Mucosa of stomach (tissue), 1 donor: ENCODE data around the gene ANKRD40.
"Not testable (repeated sequence)": the region's sequence is repeated elsewhere in the genome, so short reads cannot be mapped to it uniquely, and the experiment has no call there.

ENCODE experiments used
- H3K27me3 ChIP-seq: one replicate; pipeline ENCODE4 v1.7.0; 2013; ENCODE audit warnings: mild to moderate bottlenecking, low read length; ENCODE audit not compliant: control insufficient read depth, insufficient read depth
- H3K36me3 ChIP-seq: one replicate; pipeline ENCODE4 v1.7.0; 2013; ENCODE audit warnings: low read length; ENCODE audit not compliant: control insufficient read depth, insufficient read depth
- H3K4me1 ChIP-seq: one replicate; pipeline ENCODE4 v1.7.0; 2013; ENCODE audit warnings: mild to moderate bottlenecking, low read length; ENCODE audit not compliant: control insufficient read depth, insufficient read depth
- H3K4me3 ChIP-seq: one replicate; pipeline ENCODE4 v1.7.0; 2013; ENCODE audit warnings: low read length
- H3K9ac ChIP-seq: one replicate; pipeline ENCODE4 v1.7.0; 2013; ENCODE audit warnings: mild to moderate bottlenecking, low read length, moderate library complexity
- H3K9me3 ChIP-seq: one replicate; pipeline ENCODE4 v1.7.0; 2013; ENCODE audit warnings: mild to moderate bottlenecking, low read length, moderate library complexity; ENCODE audit not compliant: control insufficient read depth
- donor health status: Pancreatic carcinoma.

The ANKRD40 gene

GRCh38 chr17:50682938-50683337 lies 24.8 kb downstream of the ANKRD40 start:
- H3K27me3 ChIP-seq: no peaks in the 10 kb centered on the region
- no peak overlapping the region for H3K4me3 ChIP-seq
- H3K36me3 ChIP-seq: peaks cover 13% of the 10 kb centered on the region
- H3K9me3 ChIP-seq: no peaks in the 10 kb centered on the region
- H3K9ac ChIP-seq: peak overlapping the region; percentile 17
- H3K4me1 ChIP-seq: peaks cover 47% of the 10 kb centered on the region

GRCh38 chr17:50682441-50682840 lies 25.3 kb downstream of the ANKRD40 start:
- peaks cover 42% of the 10 kb centered on the region for H3K4me1 ChIP-seq
- no peaks in the 10 kb centered on the region for H3K9me3 ChIP-seq
- H3K36me3 ChIP-seq: peaks cover 13% of the 10 kb centered on the region
- peak overlapping the region; percentile 17 for H3K9ac ChIP-seq
- no peaks in the 10 kb centered on the region for H3K27me3 ChIP-seq
- no peak overlapping the region for H3K4me3 ChIP-seq

GRCh38 chr17:50681263-50682200 lies 26.2 kb downstream of the ANKRD40 start:
- Histone ChIP-seq H3K27me3 (no peaks in the 10 kb centered on the region), H3K4me1 (peaks cover 33% of the 10 kb centered on the region), H3K4me3 (no peak overlapping the region), H3K36me3 (peaks cover 13% of the 10 kb centered on the region), H3K9ac (no peak overlapping the region), H3K9me3 (no peaks in the 10 kb centered on the region)

- not testable (repeated sequence) for H3K9me3 ChIP-seq, H3K27me3 ChIP-seq, H3K4me3 ChIP-seq, H3K9ac ChIP-seq
- peaks cover 13% of the 10 kb centered on the region for H3K36me3 ChIP-seq
- peaks cover 32% of the 10 kb centered on the region for H3K4me1 ChIP-seq
These were observed 27.0 kb downstream of the ANKRD40 start for GRCh38 chr17:50680543-50681262.

GRCh38 chr17:50680126-50680525 lies 27.6 kb downstream of the ANKRD40 start:
- Histone ChIP-seq H3K27me3 (no peaks in the 10 kb centered on the region), H3K9me3 (no peaks in the 10 kb centered on the region), H3K36me3 (peaks cover 16% of the 10 kb centered on the region), H3K4me3 (no peak overlapping the region), H3K4me1 (peaks cover 32% of the 10 kb centered on the region), H3K9ac (no peak overlapping the region)

GRCh38 chr17:50679008-50679544 lies 28.6 kb downstream of the ANKRD40 start:
- Histone ChIP-seq H3K4me3 (no peak overlapping the region), H3K27me3 (no peaks in the 10 kb centered on the region), H3K9me3 (no peaks in the 10 kb centered on the region), H3K36me3 (peaks cover 18% of the 10 kb centered on the region), H3K9ac (no peak overlapping the region), H3K4me1 (peaks cover 23% of the 10 kb centered on the region)

GRCh38 chr17:50677851-50678375 lies 29.8 kb downstream of the ANKRD40 start:
- Histone ChIP-seq H3K36me3 (peaks cover 23% of the 10 kb centered on the region), H3K27me3 (no peaks in the 10 kb centered on the region), H3K9me3 (no peaks in the 10 kb centered on the region), H3K4me1 (peaks cover 24% of the 10 kb centered on the region), H3K4me3 (no peak overlapping the region), H3K9ac (no peak overlapping the region)

- no peaks in the 10 kb centered on the region for H3K27me3 ChIP-seq
- H3K4me3 ChIP-seq: no peak overlapping the region
- peaks cover 20% of the 10 kb centered on the region for H3K4me1 ChIP-seq
- H3K9ac ChIP-seq: no peak overlapping the region
- H3K9me3 ChIP-seq: no peaks in the 10 kb centered on the region
- peaks cover 23% of the 10 kb centered on the region for H3K36me3 ChIP-seq
These were observed 31.4 kb downstream of the ANKRD40 start for GRCh38 chr17:50676065-50676975.

GRCh38 chr17:50675627-50676026 lies 32.1 kb downstream of the ANKRD40 start:
- H3K4me3 ChIP-seq: no peak overlapping the region
- no peaks in the 10 kb centered on the region for H3K9me3 ChIP-seq
- peaks cover 23% of the 10 kb centered on the region for H3K36me3 ChIP-seq
- H3K9ac ChIP-seq: no peak overlapping the region
- H3K4me1 ChIP-seq: peaks cover 20% of the 10 kb centered on the region
- no peaks in the 10 kb centered on the region for H3K27me3 ChIP-seq

GRCh38 chr17:50675190-50675589 lies 32.5 kb downstream of the ANKRD40 start:
- peaks cover 23% of the 10 kb centered on the region for H3K36me3 ChIP-seq
- no peak overlapping the region for H3K4me3 ChIP-seq
- peaks cover 20% of the 10 kb centered on the region for H3K4me1 ChIP-seq
- H3K9me3 ChIP-seq: no peaks in the 10 kb centered on the region
- no peaks in the 10 kb centered on the region for H3K27me3 ChIP-seq
- H3K9ac ChIP-seq: no peak overlapping the region

- H3K27me3 ChIP-seq: no peaks in the 10 kb centered on the region
- peaks cover 10% of the 10 kb centered on the region for H3K36me3 ChIP-seq
- H3K9ac ChIP-seq: no peak overlapping the region
- H3K9me3 ChIP-seq: no peaks in the 10 kb centered on the region
- no peak overlapping the region for H3K4me3 ChIP-seq
- H3K4me1 ChIP-seq: peaks cover 24% of the 10 kb centered on the region
These were observed 34.7 kb downstream of the ANKRD40 start for GRCh38 chr17:50672831-50673551.
